Measurements from ENCODE around the gene MB21D2.
"Not testable (repeated sequence)": the region's sequence is repeated elsewhere in the genome, so short reads cannot be mapped to it uniquely, and the experiment has no call there.

The MB21D2 gene

GRCh38 chr3:192794216-192794615 lies 123.4 kb downstream of the MB21D2 start:
- DNase-seq: no peak

DNA sequence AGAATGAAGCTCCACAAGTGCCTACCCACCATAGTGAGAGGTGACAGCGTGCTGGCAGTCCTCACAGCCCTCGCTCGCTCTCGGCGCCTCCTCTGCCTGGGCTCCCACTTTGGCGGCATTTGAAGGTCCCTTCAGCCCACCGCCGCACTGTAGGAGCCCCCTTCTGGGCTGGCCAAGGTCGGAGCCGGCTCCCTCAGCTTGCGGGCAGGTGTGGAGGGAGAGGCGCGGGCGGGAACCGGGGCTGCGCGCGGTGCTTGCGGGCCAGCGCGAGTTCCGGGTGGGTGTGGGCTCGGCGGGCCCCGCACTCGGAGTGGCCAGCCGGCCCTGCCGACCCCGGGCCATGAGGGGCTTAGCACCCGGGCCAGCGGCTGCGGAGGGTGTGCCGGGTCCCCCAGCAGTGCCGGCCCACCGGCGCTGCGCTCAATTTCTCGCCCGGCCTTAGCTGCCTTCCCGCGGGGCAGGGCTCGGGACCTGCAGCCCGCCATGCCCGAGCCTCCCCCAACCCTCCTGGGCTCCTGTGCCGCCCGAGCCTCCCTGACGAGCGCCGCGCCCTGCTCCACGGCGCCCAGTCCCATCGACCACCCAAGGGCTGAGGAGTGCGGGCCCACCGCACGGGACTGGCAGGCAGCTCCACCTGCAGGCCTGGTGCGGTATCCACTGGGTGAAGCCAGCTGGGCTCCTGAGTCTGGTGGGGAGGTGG lies 128.7 kb downstream of the MB21D2 start:
- DNase-seq: not testable (repeated sequence)

DNA sequence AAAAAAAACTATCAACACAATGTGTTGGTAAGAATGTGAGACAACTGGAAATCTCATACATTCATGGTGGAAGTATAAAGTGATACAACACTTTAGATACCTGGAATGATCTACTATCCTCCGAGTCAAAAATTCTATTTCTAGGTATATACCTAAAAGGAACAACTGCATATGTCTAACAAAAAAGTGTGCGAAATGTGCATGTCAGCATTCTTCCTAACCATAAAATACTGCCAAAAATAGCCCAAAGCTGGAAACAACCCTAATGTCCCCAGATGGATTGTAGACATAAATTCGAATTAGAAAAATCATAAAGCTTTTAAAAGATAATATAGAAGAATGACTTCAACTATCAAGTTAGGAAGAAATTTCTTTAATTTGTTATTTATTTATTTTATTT lies 139.1 kb downstream of the MB21D2 start:
- no peak for DNase-seq

GRCh38 chr3:192774341-192774740 lies 143.3 kb downstream of the MB21D2 start:
- not testable (repeated sequence) for DNase-seq

DNA sequence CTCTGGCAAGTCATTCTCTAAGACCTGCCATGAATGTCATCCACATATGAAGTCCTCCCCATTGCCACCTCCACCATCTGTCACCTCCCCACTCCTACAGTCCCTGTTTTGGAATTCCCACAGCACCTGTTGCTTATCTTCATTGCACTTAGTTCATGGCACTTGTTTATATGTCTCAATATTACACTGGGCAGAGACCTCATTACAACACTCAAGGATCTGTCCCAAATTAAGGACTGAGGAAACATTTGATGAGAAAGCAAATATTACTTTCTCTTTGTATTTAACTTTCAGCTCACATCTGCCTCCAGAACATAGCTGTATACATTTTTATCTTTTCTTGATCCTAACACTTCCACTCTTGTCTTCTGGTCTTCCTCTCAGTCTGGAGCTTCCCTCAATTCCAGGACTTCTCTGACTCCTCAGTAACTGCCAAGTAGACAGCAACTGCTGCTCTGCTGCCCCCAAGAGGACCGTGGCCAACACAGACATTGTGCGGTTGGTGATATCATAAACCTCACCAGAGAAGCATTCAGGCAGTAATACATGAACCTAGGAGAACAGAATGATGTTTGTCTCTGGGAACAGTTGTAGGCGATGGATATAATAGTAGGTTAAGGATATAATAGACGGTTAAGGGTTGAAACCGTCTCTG lies 145.3 kb downstream of the MB21D2 start:
- no peak for DNase-seq

DNA sequence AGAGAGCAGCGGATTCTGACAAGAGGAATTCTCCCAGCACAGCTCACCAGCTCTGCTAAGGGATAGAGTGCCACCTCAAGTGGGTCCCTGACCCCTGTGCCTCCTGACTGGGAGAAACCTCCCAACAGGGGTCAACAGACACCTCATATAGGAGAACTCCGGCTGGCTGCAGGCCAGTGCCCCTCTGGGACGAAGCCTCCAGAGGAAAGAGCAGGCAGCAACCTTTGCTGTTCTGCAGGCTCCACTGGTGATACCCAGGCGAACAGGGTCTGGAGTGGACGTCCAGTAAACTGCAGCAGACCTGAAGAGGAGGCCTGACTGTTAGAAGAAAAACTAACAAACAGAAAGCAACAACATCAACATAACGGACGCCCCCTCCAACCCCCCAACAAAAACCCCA lies 159.0 kb downstream of the MB21D2 start:
- DNase-seq: no peak

DNA sequence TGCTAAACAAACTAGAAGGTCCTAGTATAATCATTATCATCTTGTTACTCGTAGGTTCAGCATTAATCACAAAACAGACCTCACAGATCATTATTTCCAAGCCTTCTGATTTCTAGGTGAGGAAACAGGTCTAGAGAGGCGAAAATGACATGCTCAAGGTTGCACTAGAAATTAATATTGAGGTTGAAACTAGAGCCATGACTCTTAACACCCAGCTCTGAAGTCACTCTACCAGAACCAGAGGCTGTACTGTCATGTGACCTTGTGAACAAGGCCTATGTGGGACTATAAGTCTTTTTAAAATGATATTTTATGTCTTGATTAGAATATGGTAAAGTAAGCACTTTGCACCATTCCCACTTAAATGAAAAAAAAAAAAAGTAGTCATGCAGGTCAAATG lies 166.5 kb downstream of the MB21D2 start:
- no peak for DNase-seq

DNA sequence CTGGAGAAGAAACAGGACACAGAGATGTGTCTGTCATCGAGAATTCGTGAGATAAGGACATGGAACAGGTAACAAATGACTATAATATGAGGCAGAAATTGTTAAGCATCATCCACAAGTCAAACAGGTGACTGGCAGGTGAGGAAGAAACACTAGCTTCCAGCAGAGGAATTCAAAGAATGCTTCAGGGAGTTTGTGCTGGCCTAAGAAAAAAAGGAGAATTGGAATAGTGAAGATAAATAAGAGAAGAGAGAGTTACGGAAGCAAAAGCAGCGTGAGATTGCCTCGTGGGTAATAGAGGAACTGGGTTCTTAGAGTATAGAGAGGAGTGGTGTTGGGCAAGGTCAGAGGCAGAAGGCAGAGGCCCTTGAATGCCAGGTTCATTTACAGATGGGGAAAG lies 167.5 kb downstream of the MB21D2 start:
- no peak for DNase-seq

- no peak for DNase-seq
Measured at GRCh38 chr3:192747746-192748145, 169.9 kb downstream of the MB21D2 start.

- no peak for DNase-seq
Measured at GRCh38 chr3:192747145-192747544, 170.5 kb downstream of the MB21D2 start.
